GM12878 (cell line): ENCODE data around the gene DTD1. TPM values are rescaled to one million over a fixed set of nuclear protein-coding genes. Genes with fewer than 3 reads are reported as not detected.

Experiments
- BRCA1 ChIP-seq: IDR thresholded peaks from 2 replicates; pipeline ENCODE4 v1.6.1; 2011; ENCODE audit warnings: low read depth, low read length, improper control_type of control experiment
- CHD1 ChIP-seq: IDR thresholded peaks from 2 replicates; pipeline ENCODE4 v1.6.1; 2012; ENCODE audit warnings: low read depth, low read length, improper control_type of control experiment
- CREB1 ChIP-seq: IDR thresholded peaks from 2 replicates; pipeline ENCODE4 v1.6.1; 2012; ENCODE audit warnings: low read depth, mild to moderate bottlenecking, inconsistent platforms
- HDGF ChIP-seq: fragments of 450-650 bp; IDR thresholded peaks from 2 replicates; pipeline ENCODE4 v1.6.1; 2016; ENCODE audit warnings: antibody characterized with exemption
- MEF2B ChIP-seq: fragments of 450-650 bp; IDR thresholded peaks from 2 replicates; pipeline ENCODE4 v1.6.1; 2018; ENCODE audit warnings: mild to moderate bottlenecking, moderate library complexity; ENCODE audit not compliant: partially characterized antibody, poor library complexity, severe bottlenecking
- PAX5 ChIP-seq: IDR thresholded peaks from 2 replicates; pipeline ENCODE4 v1.6.1; 2011; ENCODE audit warnings: low read depth, low read length, borderline replicate concordance
- POLR2A ChIP-seq: IDR thresholded peaks from 2 replicates; pipeline ENCODE4 v1.6.1; 2011; ENCODE audit warnings: low read depth, mild to moderate bottlenecking, low read length
- RAD51 ChIP-seq: fragments of 450-650 bp; IDR thresholded peaks from 2 replicates; pipeline ENCODE4 v1.6.1; 2016; ENCODE audit warnings: moderate library complexity, mild to moderate bottlenecking, inconsistent platforms
- RBBP5 ChIP-seq: fragments of 200-600 bp; sonication (generic); conservative IDR thresholded peaks from 2 replicates; pipeline ENCODE4 v1.6.1; 2016
- RCOR1 ChIP-seq: conservative IDR thresholded peaks from 2 replicates; pipeline ENCODE4 v1.6.1; 2012; ENCODE audit warnings: low read depth, low read length, improper control_type of control experiment
- REST ChIP-seq: IDR thresholded peaks from 2 replicates; pipeline ENCODE4 v1.6.1; 2012; ENCODE audit warnings: mild to moderate bottlenecking, low read depth, low read length
- SMARCA5 ChIP-seq: fragments of 450-650 bp; IDR thresholded peaks from 2 replicates; pipeline ENCODE4 v1.6.1; 2017; ENCODE audit warnings: mild to moderate bottlenecking
- YY1 ChIP-seq: IDR thresholded peaks from 2 replicates; pipeline ENCODE4 v1.6.1; 2011; ENCODE audit warnings: low read depth, mild to moderate bottlenecking, low read length
- ZNF207 ChIP-seq: fragments of 450-650 bp; IDR thresholded peaks from 2 replicates; pipeline ENCODE4 v1.6.1; 2014; ENCODE audit warnings: antibody characterized with exemption, mild to moderate bottlenecking, borderline replicate concordance
- ZNF384 ChIP-seq: IDR thresholded peaks from 2 replicates; pipeline ENCODE4 v1.6.1; 2012; ENCODE audit warnings: low read depth, mild to moderate bottlenecking, low read length, improper control_type of control experiment, borderline replicate concordance
- polyA plus RNA-seq, 11 experiments: library from polyadenylated mRNA; depleted of rRNA in 4 of 11; unstranded in 6 of 11; stranded (reverse) in 5 of 11; fragments of >200 nt; fragmentation: Nextera tagmentation in 4 of 11; fragmentation: Illumina TruSeq in 1 of 11; extraction: Ambion mirVana in 4 of 11; extraction: Trizol in 1 of 11; gene quantifications; 1 replicate in 1 of 11; 2 replicates in 10 of 11; pipeline versions ENCODE4 v1.2.1 to v1.2.3, GENCODE V29; 2011 to 2016; ENCODE audit warnings: inconsistent platforms in 2 of 11, missing spikeins in 2 of 11, low read depth in 1 of 11
- total RNA-seq, 4 experiments: library from RNA; depleted of rRNA in 3 of 4; stranded (reverse); fragments of >200 nt in 3 of 4; fragmentation: Illumina TruSeq in 1 of 4; extraction: Trizol in 1 of 4; gene quantifications; 2 replicates each; pipeline versions ENCODE4 v1.2.1 to v1.2.3, GENCODE V29; 2013 to 2021
- TF ChIP-seq, protein P1 (sequence below): IDR thresholded peaks from 2 replicates; pipeline ENCODE4 v1.6.1; 2012; ENCODE audit warnings: low read depth, low read length, improper control_type of control experiment
- TF ChIP-seq, protein P2 (sequence below): fragments of 450-650 bp; formaldehyde crosslinking; IDR thresholded peaks from 2 replicates; pipeline ENCODE4 v1.4.0; 2022; ENCODE audit warnings: mild to moderate bottlenecking, moderate library complexity
- TF ChIP-seq, protein P3 (sequence below): fragments of 450-650 bp; IDR thresholded peaks from 2 replicates; pipeline ENCODE4 v1.6.1; 2018; ENCODE audit warnings: mild to moderate bottlenecking, low read depth, moderate library complexity; ENCODE audit not compliant: partially characterized antibody
- TF ChIP-seq, protein P4 (sequence below): fragments of 450-650 bp; IDR thresholded peaks from 2 replicates; pipeline ENCODE4 v1.6.1; 2016; ENCODE audit warnings: mild to moderate bottlenecking

DTD1 gene
- total and polyA plus RNA-seq, 10 of the 15 experiments (the other 5 are each of a cell fraction or from before 2014, with no cell fraction given), result 24.3 to 99.8 (median 63.3) TPM

DNA sequence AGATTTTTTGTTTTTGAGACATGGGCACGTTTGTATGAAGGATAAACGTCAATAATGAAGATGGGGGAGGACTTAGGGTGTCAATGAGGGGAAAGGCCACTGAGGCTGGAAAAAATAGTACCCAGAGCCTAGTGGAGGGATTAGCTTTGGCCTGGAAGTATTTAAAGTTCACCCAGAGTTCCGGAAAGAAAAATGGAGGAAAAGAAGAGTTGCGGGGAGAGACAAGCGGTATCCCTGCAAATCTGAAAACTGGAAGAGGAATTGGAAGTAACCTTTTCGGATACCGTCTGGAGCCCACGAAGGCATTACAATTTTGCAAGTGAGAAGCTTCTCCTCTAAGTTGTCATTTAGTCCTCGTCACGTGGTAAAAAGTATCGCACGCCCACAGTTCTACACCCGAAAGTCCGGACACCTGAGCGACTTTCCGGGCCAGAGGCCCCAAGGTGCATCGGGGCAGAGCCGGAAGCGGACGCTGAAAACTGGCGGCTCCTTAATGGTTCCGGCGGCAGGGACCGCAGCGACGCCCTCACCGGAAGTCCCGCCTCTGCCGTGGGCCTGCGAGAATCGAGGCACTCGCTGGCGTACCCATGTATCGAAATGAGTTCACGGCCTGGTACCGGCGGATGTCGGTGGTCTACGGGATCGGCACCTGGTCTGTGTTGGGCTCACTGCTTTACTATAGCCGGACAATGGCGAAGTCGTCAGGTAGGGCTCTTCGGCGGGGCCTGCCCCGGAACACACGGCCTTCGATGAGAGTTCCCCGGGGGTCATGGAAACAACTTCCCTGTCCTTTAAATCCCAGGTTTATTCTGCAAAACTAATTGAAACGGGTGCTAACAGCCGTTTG, 20.7 kb upstream of the DTD1 start, which contains the start of gene SMIM26 (continued):
- no peak for TF ChIP-seq MEF2B
- TF ChIP-seq, protein P1, sequence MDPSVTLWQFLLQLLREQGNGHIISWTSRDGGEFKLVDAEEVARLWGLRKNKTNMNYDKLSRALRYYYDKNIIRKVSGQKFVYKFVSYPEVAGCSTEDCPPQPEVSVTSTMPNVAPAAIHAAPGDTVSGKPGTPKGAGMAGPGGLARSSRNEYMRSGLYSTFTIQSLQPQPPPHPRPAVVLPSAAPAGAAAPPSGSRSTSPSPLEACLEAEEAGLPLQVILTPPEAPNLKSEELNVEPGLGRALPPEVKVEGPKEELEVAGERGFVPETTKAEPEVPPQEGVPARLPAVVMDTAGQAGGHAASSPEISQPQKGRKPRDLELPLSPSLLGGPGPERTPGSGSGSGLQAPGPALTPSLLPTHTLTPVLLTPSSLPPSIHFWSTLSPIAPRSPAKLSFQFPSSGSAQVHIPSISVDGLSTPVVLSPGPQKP, result peak; percentile 85
- TF ChIP-seq SMARCA5, result no peak
- no peak for TF ChIP-seq BRCA1
- no peak for TF ChIP-seq RCOR1
- no peak for TF ChIP-seq HDGF
- TF ChIP-seq, protein P2, sequence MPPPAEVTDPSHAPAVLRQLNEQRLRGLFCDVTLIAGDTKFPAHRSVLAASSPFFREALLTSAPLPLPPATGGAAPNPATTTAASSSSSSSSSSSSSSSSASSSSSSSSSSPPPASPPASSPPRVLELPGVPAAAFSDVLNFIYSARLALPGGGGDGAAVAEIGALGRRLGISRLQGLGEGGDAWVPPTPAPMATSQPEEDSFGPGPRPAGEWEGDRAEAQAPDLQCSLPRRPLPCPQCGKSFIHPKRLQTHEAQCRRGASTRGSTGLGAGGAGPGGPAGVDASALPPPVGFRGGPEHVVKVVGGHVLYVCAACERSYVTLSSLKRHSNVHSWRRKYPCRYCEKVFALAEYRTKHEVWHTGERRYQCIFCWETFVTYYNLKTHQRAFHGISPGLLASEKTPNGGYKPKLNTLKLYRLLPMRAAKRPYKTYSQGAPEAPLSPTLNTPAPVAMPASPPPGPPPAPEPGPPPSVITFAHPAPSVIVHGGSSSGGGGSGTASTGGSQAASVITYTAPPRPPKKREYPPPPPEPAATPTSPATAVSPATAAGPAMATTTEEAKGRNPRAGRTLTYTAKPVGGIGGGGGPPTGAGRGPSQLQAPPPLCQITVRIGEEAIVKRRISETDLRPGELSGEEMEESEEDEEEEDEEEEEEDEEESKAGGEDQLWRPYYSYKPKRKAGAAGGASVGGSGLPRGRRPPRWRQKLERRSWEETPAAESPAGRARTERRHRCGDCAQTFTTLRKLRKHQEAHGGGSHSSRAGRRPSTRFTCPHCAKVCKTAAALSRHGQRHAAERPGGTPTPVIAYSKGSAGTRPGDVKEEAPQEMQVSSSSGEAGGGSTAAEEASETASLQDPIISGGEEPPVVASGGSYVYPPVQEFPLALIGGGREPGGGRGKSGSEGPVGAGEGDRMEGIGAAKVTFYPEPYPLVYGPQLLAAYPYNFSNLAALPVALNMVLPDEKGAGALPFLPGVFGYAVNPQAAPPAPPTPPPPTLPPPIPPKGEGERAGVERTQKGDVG (CRISPR knock-in tag), result no peak
- no peak; the same call in 1 of the 2 replicates for TF ChIP-seq PAX5
- TF ChIP-seq, protein P3, sequence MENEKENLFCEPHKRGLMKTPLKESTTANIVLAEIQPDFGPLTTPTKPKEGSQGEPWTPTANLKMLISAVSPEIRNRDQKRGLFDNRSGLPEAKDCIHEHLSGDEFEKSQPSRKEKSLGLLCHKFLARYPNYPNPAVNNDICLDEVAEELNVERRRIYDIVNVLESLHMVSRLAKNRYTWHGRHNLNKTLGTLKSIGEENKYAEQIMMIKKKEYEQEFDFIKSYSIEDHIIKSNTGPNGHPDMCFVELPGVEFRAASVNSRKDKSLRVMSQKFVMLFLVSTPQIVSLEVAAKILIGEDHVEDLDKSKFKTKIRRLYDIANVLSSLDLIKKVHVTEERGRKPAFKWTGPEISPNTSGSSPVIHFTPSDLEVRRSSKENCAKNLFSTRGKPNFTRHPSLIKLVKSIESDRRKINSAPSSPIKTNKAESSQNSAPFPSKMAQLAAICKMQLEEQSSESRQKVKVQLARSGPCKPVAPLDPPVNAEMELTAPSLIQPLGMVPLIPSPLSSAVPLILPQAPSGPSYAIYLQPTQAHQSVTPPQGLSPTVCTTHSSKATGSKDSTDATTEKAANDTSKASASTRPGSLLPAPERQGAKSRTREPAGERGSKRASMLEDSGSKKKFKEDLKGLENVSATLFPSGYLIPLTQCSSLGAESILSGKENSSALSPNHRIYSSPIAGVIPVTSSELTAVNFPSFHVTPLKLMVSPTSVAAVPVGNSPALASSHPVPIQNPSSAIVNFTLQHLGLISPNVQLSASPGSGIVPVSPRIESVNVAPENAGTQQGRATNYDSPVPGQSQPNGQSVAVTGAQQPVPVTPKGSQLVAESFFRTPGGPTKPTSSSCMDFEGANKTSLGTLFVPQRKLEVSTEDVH, result peak; percentile 74
- TF ChIP-seq ZNF384, result no peak
- TF ChIP-seq POLR2A, result peak; percentile 97
- TF ChIP-seq CHD1, result no peak
- TF ChIP-seq, protein P4, sequence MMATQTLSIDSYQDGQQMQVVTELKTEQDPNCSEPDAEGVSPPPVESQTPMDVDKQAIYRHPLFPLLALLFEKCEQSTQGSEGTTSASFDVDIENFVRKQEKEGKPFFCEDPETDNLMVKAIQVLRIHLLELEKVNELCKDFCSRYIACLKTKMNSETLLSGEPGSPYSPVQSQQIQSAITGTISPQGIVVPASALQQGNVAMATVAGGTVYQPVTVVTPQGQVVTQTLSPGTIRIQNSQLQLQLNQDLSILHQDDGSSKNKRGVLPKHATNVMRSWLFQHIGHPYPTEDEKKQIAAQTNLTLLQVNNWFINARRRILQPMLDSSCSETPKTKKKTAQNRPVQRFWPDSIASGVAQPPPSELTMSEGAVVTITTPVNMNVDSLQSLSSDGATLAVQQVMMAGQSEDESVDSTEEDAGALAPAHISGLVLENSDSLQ, result peak; percentile 79
- TF ChIP-seq YY1, result peak; percentile 57
- TF ChIP-seq ZNF207, result 0 out of 2 replicates have a peak, but pooled peaks have one; percentile 55
- no peak for TF ChIP-seq RBBP5
- peak; percentile 70 for TF ChIP-seq CREB1
- peak; percentile 97 for TF ChIP-seq RAD51
- TF ChIP-seq REST, result no peak
